ENCODE results near the gene TSPAN4. TPM values are rescaled to one million over a fixed set of nuclear protein-coding genes. Genes with fewer than 3 reads are reported as not detected.

TSPAN4 gene
- total RNA-seq, 1 donor from 2014 or later, result 42.3 TPM

DNA sequence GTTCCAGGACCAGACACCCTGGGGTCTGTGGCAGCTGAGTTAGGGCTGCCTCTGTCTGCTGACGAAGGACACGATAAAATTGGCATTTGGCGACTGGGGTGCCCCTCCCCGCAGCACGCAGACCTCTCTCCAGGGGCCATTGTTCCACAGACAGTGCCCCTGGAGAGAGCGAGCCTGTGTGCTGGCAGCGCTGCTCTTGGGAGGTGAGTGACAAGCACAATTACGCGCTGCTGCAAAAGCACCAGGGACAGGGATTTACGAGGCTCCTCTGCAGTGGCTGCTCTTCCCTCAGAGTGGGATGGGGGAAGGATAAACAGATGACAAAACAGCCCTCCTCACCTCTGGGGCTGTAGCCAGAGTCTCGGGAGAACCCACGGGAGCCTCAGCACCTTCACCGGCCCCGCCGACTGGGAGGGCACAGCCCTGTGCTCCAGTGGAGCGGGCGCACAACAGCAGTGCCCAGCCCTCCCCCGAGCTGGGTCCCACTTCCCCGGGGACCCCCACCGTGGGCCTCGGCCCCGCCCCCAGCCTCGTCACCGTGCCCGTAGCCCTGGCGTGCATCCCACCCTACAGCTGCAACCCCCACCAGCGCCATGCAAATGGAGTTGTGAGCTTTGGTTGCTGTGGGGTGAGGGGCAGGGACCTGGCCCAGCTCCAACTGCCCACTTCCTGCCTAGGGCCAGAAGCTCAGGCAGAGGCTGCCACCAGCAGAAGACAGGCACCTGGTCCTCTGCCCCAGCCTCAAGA is 48.3 kb downstream of the TSPAN4 start:
- Histone ChIP-seq H3K4me3 (ENCODE audit: low read length in 3 of 3) (no peak overlapping the region), H3K9ac (ENCODE audit: low read depth in 1 of 3, low read length in 3 of 3) (no peak overlapping the region), H3K36me3 (ENCODE audit: control insufficient read depth in 3 of 3, insufficient read depth in 3 of 3, low read length in 3 of 3) (peaks cover 11 to 14% (median 12%) of the 10 kb centered on the region in 3 donors), H3K27ac (ENCODE audit: low read depth, low read length) (no peak overlapping the region), H3K27me3 (ENCODE audit: control insufficient read depth in 3 of 3, insufficient read depth in 3 of 3, low read length in 3 of 3) (no peaks in the 10 kb centered on the region), H3K9me3 (ENCODE audit: control insufficient read depth in 3 of 3, low read length in 3 of 3) (no peaks in the 10 kb centered on the region), H3K4me1 (ENCODE audit: control insufficient read depth in 3 of 3, insufficient read depth in 3 of 3, low read length in 3 of 3) (peaks cover 9 to 38% (median 19%) of the 10 kb centered on the region in 3 donors)

DNA sequence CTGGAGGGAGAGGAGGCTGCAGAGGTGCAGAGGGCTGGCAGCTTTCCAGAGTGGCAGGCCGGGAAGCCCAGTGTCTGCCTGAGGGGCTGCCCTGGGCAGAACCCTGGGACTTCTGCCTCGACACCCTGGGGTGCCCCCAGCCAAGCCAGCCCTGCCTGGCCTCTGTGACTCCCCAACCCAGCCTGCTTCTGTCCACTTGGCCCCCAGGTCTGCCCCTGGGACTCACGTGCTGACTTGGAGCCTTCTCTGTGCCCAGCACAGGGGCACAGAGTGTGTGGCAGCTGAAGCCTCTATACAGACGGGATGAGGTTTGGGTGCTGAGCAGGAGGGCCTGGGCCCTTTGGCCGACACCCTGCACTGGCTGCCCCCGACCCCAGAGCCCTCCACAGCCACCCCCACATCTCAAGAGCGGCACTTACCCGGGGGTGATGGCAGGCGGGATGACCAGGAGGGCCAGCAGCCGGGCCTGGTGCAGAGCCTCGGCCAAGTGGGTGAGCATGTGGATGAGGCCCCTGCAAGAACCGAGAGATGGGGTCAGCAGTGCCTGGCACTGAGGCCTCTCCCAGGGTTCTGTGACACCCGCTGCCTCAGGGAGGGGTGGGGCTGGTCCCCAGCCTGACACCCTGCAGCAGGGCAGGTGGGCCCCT is 50.5 kb downstream of the TSPAN4 start:
- no peaks in the 10 kb centered on the region for H3K9me3 ChIP-seq (ENCODE audit: control insufficient read depth in 3 of 3, low read length in 3 of 3)
- H3K36me3 ChIP-seq (ENCODE audit: control insufficient read depth in 3 of 3, insufficient read depth in 3 of 3, low read length in 3 of 3), result peaks cover 7 to 10% (median 8%) of the 10 kb centered on the region in 3 donors
- no peak overlapping the region for H3K4me3 ChIP-seq (ENCODE audit: low read length in 3 of 3)
- H3K9ac ChIP-seq (ENCODE audit: low read depth in 1 of 3, low read length in 3 of 3), result no peak overlapping the region
- H3K27me3 ChIP-seq (ENCODE audit: control insufficient read depth in 3 of 3, insufficient read depth in 3 of 3, low read length in 3 of 3), result no peaks in the 10 kb centered on the region
- no peak overlapping the region for H3K27ac ChIP-seq (ENCODE audit: low read depth, low read length)
- H3K4me1 ChIP-seq (ENCODE audit: control insufficient read depth in 3 of 3, insufficient read depth in 3 of 3, low read length in 3 of 3), result peaks cover 3 to 28% (median 13%) of the 10 kb centered on the region in 3 donors

DNA sequence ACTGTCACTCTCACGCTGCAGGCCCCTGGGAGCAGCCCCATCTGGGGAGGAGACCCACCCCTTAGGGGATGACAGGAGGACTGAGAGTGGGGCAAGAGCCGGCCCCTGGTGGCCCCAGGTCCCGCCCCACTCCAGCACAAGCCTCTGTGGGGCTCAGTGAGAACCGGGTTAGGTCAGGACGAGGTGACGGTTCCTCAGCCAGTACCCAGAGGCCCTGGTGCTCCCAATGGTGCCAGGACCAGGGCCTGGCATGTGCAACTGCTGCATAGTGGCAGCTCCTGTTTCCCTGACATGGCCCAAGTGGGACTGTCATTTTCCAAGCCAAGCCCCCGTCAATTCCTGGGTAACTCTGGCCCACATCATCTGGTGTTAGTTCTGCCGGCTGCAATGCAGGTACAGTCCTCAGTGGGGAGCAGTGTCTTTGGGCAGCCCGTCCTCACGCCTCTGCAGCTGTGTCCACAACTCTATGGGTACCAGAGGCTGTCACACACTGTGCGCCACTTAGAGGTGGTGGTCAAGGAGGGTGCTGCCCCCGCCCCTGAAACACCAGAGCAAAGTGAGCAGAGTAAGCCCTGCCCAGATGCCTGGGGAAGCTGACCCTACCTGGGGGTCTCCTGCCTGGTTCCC is 52.0 kb downstream of the TSPAN4 start:
- Histone ChIP-seq H3K27me3 (ENCODE audit: control insufficient read depth in 3 of 3, insufficient read depth in 3 of 3, low read length in 3 of 3) (no peaks in the 10 kb centered on the region), H3K9ac (ENCODE audit: low read depth in 1 of 3, low read length in 3 of 3) (peak overlapping the region in 1 of 3 donors; percentile 8), H3K27ac (ENCODE audit: low read depth, low read length) (no peak overlapping the region), H3K4me1 (ENCODE audit: control insufficient read depth in 3 of 3, insufficient read depth in 3 of 3, low read length in 3 of 3) (peaks cover 0 to 18% (median 12%) of the 10 kb centered on the region in 3 donors), H3K36me3 (ENCODE audit: control insufficient read depth in 3 of 3, insufficient read depth in 3 of 3, low read length in 3 of 3) (peaks cover 20 to 23% (median 20%) of the 10 kb centered on the region in 3 donors), H3K9me3 (ENCODE audit: control insufficient read depth in 3 of 3, low read length in 3 of 3) (no peaks in the 10 kb centered on the region), H3K4me3 (ENCODE audit: low read length in 3 of 3) (no peak overlapping the region)

DNA sequence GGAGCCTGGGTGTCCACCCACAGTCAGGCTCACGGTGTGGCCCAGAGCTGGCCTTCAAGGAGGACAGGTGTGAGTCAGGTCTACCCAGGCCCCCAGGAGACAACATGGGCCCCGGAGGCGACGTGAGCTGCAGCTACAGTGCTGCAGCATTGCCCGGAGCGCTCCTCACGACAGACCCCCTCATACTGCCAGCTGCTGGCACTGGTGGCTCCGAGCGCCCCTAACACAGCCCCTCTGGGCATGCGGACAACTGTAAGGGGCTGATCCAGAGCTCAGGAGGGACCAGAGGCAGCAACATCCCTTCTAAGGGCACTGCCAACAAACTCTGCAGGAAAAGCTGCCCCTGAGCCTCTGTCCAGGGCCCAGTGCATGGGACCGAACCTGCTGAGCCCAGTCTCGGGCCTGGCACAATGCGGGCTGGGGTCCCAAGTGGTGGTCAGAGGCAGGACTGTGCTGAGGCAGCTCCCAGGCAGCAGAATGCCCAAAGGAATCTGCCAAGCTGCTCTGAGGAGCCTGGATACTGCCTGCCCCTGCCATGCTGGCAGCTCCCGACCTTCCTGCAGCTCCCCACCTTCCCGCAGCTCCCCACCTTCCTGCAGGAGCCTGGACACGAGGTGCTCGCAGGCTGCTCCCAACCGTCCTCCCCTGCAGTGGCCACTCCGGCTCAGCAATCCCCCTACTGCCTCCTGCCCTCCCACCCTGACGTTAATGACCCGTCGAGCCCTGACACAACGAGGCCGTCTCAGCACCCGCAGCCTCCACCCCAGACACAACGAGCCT is 52.9 kb downstream of the TSPAN4 start:
- H3K4me1 ChIP-seq (ENCODE audit: control insufficient read depth in 3 of 3, insufficient read depth in 3 of 3, low read length in 3 of 3), result peaks cover 0 to 18% (median 12%) of the 10 kb centered on the region in 3 donors
- no peak overlapping the region for H3K4me3 ChIP-seq (ENCODE audit: low read length in 3 of 3)
- H3K27me3 ChIP-seq (ENCODE audit: control insufficient read depth in 3 of 3, insufficient read depth in 3 of 3, low read length in 3 of 3), result no peaks in the 10 kb centered on the region
- H3K9me3 ChIP-seq (ENCODE audit: control insufficient read depth in 3 of 3, low read length in 3 of 3), result no peaks in the 10 kb centered on the region
- H3K9ac ChIP-seq (ENCODE audit: low read depth in 1 of 3, low read length in 3 of 3), result no peak overlapping the region
- H3K27ac ChIP-seq (ENCODE audit: low read depth, low read length), result no peak overlapping the region
- H3K36me3 ChIP-seq (ENCODE audit: control insufficient read depth in 3 of 3, insufficient read depth in 3 of 3, low read length in 3 of 3), result peaks cover 28 to 31% (median 29%) of the 10 kb centered on the region in 3 donors

DNA sequence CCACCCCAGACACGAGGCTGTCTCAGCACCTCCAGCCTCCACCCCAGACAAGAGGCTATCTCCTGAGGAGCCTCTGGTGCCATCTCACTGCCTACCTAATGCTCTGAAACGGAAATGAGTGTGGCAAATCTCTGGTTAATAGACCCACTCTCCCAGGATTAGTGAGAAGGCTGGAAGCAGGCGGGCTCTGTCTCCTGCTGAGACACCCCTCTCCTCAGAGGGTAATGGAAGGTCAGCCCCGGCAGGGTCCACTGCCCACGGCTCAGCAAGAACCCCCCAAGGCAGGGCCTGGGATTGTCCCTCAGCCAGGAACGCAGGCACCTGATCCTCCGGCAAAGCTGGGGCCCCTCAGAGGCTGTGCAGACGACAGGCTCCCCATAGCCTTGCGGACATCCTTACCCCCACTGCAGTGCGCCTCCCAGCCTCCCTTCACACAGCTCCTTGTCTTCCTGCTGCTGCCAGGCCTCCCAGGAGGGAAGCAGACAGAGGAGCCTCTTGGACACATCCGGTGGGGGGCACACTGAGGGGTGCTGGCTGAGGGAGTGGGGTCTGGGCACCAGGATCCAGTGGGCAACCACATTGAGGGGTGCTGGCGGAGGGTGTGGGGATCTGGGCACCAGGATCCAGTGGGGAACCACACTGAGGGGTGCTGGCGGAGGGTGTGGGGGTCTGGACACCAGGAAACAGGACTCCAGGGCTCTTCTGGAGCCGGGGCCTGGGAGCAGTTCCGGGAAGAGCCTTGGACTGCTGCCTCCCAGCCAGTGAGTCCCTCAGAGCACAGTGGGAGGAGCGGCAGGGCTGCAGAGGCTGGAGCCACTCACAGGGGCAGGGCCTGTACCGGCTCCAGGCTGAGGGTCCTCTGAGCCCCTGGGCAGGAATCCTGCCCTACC is 54.8 kb downstream of the TSPAN4 start:
- no peaks in the 10 kb centered on the region for H3K27me3 ChIP-seq (ENCODE audit: control insufficient read depth in 3 of 3, insufficient read depth in 3 of 3, low read length in 3 of 3)
- no peaks in the 10 kb centered on the region for H3K9me3 ChIP-seq (ENCODE audit: control insufficient read depth in 3 of 3, low read length in 3 of 3)
- H3K9ac ChIP-seq (ENCODE audit: low read depth in 1 of 3, low read length in 3 of 3), result peak overlapping the region in 1 of 3 donors; percentile 45
- H3K36me3 ChIP-seq (ENCODE audit: control insufficient read depth in 3 of 3, insufficient read depth in 3 of 3, low read length in 3 of 3), result peaks cover 40 to 48% (median 46%) of the 10 kb centered on the region in 3 donors
- no peak overlapping the region for H3K27ac ChIP-seq (ENCODE audit: low read depth, low read length)
- H3K4me3 ChIP-seq (ENCODE audit: low read length in 3 of 3), result no peak overlapping the region
- peaks cover 0 to 18% (median 12%) of the 10 kb centered on the region in 3 donors for H3K4me1 ChIP-seq (ENCODE audit: control insufficient read depth in 3 of 3, insufficient read depth in 3 of 3, low read length in 3 of 3)

DNA sequence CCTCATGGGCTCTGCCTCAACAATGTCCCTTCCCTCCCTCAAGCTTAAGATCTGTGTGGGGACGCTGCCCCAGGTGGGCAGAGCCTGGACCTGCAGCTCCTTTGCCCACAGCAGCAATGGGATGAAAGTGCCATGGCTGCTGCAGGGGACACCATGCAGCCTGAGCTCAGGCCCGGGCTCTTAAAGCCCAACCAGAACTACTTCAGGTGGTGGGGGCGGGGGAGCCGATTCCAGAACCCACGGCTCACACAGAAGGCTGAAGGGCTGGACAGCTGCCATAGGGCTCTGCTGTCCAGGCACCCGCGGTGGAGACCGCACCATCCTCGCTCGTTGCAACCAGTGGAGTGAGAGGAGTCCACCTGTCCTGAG is 55.5 kb downstream of the TSPAN4 start:
- H3K4me3 ChIP-seq (ENCODE audit: low read length in 3 of 3), result no peak overlapping the region
- no peaks in the 10 kb centered on the region for H3K9me3 ChIP-seq (ENCODE audit: control insufficient read depth in 3 of 3, low read length in 3 of 3)
- no peaks in the 10 kb centered on the region for H3K27me3 ChIP-seq (ENCODE audit: control insufficient read depth in 3 of 3, insufficient read depth in 3 of 3, low read length in 3 of 3)
- H3K4me1 ChIP-seq (ENCODE audit: control insufficient read depth in 3 of 3, insufficient read depth in 3 of 3, low read length in 3 of 3), result peaks cover 0 to 18% (median 12%) of the 10 kb centered on the region in 3 donors
- H3K36me3 ChIP-seq (ENCODE audit: control insufficient read depth in 3 of 3, insufficient read depth in 3 of 3, low read length in 3 of 3), result peaks cover 44 to 53% (median 53%) of the 10 kb centered on the region in 3 donors
- no peak overlapping the region for H3K9ac ChIP-seq (ENCODE audit: low read depth in 1 of 3, low read length in 3 of 3)
- no peak overlapping the region for H3K27ac ChIP-seq (ENCODE audit: low read depth, low read length)

DNA sequence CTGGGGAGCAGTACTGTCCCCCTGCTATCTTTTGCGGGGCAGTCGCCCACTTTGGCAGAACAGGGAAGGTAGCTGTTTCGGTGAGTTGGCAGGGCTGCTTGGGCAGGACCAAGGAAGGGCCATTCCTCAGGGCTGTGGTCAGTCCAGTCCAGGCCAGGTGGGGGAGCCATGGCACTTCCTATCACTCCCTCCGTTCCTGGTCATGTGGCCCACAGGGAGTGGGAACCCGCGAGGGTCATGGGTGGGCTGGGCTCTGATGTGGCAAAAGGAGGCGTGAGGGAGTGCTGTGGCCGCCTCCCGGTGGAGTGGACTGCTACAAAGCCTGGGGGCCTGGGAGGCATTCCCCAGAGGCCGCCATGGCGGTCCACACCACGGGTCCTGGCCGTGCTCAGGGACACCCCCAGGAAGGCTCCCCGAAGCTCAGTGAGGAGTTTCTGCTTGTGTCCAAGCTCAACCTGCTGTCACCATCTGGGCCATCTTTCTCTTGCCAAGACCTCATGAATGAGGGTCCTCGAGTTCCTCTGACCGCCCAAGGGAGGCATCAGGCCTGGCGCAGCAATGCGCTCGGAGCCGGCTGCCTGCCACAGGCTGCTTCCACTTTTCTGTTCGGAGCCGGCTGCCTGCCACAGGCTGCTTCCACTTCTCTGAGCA is 56.0 kb downstream of the TSPAN4 start:
- H3K9ac ChIP-seq (ENCODE audit: low read depth in 1 of 3, low read length in 3 of 3), result no peak overlapping the region
- H3K4me3 ChIP-seq (ENCODE audit: low read length in 3 of 3), result no peak overlapping the region
- H3K4me1 ChIP-seq (ENCODE audit: control insufficient read depth in 3 of 3, insufficient read depth in 3 of 3, low read length in 3 of 3), result peaks cover 0 to 18% (median 12%) of the 10 kb centered on the region in 3 donors
- no peaks in the 10 kb centered on the region for H3K9me3 ChIP-seq (ENCODE audit: control insufficient read depth in 3 of 3, low read length in 3 of 3)
- H3K27ac ChIP-seq (ENCODE audit: low read depth, low read length), result no peak overlapping the region
- no peaks in the 10 kb centered on the region for H3K27me3 ChIP-seq (ENCODE audit: control insufficient read depth in 3 of 3, insufficient read depth in 3 of 3, low read length in 3 of 3)
- H3K36me3 ChIP-seq (ENCODE audit: control insufficient read depth in 3 of 3, insufficient read depth in 3 of 3, low read length in 3 of 3), result peaks cover 46 to 55% (median 54%) of the 10 kb centered on the region in 3 donors

DNA sequence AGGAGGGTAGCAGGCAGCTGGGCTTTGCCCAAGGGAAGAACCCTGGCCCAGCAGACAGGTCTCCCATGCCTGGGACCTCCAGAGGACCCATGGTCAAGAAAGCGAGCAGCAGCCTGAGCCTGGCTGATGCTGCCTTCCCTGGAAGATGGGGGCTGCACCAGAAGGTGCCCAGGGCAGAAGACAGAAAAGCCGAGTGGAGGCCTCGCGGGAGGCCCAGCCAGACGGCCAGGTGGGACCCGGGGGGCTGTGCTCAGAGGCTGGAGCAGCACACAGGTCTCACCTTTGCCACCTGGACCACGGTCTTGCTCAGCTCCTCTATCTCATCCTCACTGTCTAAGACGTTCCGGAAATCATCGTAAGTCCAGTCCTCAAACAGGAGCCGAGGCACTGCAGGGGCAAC is 57.1 kb downstream of the TSPAN4 start:
- Histone ChIP-seq H3K27ac (ENCODE audit: low read depth, low read length) (no peak overlapping the region), H3K27me3 (ENCODE audit: control insufficient read depth in 3 of 3, insufficient read depth in 3 of 3, low read length in 3 of 3) (no peaks in the 10 kb centered on the region), H3K9ac (ENCODE audit: low read depth in 1 of 3, low read length in 3 of 3) (no peak overlapping the region), H3K4me3 (ENCODE audit: low read length in 3 of 3) (no peak overlapping the region), H3K4me1 (ENCODE audit: control insufficient read depth in 3 of 3, insufficient read depth in 3 of 3, low read length in 3 of 3) (peaks cover 0 to 11% (median 6%) of the 10 kb centered on the region in 3 donors), H3K9me3 (ENCODE audit: control insufficient read depth in 3 of 3, low read length in 3 of 3) (no peaks in the 10 kb centered on the region), H3K36me3 (ENCODE audit: control insufficient read depth in 3 of 3, insufficient read depth in 3 of 3, low read length in 3 of 3) (peaks cover 55 to 66% (median 64%) of the 10 kb centered on the region in 3 donors)

Data from skeletal muscle tissue (tissue), 4 donors.